GM21447 (cell line): ENCODE results near the gene PAPOLB.

Experiments used
- ATAC-seq: cut with Tn5 transposase; IDR thresholded peaks from one replicate; pipeline ENCODE4 v1.9.1; 2021; ENCODE audit not compliant: unreplicated experiment

PAPOLB gene

GRCh38 chr7:4878336-4879335, 16.8 kb upstream of the PAPOLB start:
- ATAC-seq, result no peak

- ATAC-seq, result no peak
Measured at GRCh38 chr7:4876586-4876985, 14.8 kb upstream of the PAPOLB start.

DNA sequence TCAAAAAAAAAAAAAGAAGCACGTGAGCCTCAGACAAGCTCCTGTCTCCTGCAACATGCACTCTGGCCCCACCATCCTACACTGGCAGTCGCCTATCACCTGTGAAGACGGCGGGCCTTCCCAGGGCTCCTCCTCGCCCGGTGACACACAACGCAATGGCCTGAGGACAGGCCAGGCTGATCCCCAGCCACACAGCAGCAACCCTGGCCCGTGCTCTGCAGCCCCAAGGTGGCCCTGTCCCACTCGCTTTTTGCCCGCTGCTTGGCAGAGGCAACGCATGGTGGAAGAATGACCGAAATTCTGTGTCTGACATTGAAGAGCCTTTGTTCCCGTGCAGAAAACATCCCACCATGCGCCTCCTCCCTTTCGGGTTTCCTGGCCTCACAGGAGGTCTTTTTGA, 13.6 kb upstream of the PAPOLB start:
- no peak for ATAC-seq

DNA sequence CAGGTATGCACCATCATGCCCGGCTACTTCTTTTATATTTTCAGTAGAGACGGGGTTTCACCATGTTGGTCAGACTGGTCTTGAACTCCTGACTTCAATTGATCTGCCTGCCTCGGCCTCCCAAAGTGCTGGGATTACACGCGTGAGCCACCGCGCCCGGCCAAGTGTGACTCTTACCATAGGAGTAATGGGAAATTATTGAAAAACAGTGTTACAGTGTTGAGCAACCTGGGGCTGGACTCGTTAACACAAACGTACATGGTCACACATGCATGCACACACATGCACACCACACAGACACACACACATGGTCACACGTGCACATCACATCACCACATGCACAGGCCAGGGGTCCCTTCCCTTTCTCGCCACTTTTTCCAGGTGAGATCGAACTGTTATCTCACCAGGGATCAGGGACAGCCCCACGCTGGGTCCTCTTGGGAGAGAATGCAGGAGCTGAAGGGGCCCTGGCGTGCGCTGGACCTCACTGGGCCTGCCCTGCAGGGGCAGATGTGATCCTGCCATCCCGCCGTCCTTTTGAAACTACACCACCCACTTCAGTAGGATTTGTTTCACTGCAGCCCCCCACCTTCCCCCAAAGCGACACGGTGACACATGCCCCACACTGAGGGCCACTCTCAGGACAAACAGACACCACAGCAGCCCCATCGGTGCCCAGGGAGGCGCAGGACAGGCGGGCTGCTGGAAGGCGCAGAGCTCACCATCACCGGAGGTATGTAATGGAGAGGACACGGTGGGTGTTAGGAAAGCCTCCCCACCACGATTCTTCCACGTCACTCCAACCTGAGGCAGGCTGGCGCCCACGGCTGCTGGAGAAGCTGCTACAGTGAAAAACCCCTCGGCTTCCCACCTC, 11.5 kb upstream of the PAPOLB start:
- no peak for ATAC-seq

GRCh38 chr7:4871930-4872675, 10.3 kb upstream of the PAPOLB start:
- ATAC-seq, result no peak

- ATAC-seq, result no peak
Measured at GRCh38 chr7:4871056-4871680, 9.3 kb upstream of the PAPOLB start.

- no peak for ATAC-seq
Measured at GRCh38 chr7:4868493-4868892, 6.7 kb upstream of the PAPOLB start.

- no peak for ATAC-seq
Measured at GRCh38 chr7:4866528-4867496, 5.0 kb upstream of the PAPOLB start.

DNA sequence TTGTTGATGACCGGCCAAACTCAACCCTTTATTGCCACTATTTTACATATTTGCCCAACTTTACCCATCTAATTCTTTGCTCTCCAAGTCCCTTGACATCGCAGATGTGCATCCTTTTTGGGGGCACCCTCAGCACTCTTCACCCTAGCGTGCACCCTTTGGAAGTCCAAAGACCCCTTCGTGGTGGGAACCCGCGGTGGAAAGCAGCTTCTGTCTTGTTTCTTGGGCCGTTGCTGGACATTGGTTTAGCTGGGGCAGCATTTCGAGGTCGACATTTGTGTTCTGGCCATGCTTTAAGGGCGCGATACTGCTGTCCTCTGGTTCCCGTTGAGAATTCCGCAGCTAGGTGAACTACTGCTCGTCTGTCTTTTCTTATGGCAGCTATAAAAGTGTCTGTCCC, 326 bp upstream of the PAPOLB start:
- ATAC-seq, result no peak

DNA sequence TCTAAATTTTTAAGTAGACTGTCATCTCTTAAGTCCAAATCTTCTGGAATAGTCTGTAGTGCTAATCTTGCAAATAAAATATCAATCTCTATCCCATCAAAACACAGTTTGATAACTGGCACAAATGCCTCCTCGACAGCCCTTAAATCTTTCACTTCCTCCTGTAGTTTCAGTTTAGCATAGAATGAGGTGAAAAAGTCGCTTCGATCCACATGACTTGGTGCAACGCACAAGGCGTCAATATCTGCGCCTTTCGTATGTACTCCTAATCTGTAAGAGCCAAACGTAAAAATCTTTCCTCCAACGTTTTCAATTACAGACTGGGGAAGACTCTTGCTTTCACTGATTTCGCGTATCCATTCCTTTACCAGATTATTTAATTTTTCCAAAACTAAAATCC, 603 bp downstream of the PAPOLB start:
- no peak for ATAC-seq

DNA sequence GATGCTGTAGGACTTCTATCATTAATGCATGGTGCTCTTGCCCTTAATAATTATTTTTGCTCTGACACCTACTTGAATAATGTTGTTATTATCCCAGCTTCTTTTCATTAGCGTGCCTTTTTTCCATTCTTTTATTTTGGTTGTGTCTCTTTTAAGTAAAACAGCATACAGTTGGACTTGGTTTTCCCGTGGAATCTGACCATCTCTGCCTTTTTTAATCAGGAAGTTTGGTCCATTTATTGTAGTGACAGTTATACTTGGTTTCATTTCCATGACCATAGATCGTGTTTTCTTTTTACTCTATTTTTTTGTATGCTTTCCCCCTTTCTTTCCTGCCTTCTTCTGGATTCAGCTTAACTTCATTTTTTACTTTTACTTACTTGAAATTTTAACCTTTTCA, 4.6 kb downstream of the PAPOLB start:
- ATAC-seq, result no peak

DNA sequence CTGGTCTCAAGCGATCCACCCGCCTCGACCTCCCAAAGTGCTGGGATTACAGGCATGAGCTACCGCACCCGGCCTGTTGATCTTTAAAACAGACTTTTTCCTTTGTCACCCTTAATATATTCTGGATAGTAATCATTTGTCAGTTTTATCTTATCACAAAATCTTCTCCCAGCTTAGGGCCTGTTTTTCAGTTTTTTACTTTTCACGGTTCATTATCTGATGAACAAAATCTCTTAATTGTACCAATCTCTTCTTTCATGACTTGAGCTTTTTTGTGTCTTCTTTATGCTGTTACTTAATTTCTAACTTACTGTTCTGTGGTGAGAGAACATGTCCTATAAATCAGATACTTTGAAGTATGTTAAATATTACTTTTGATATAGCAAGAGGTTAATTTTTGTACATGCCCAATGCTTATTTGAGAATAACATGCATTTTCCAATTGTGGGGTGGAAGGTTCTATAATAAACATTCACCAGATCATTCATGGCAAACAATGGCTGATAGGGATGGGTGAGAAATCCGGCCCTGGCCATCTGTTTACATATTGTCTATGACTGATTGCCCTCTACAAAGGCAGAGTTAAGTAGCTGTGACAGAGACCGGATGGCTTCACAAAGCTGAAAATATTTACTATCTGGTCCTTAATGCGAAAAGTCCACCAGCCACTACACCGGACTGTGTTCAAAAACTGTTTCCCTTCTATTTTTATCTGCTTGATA, 5.3 kb downstream of the PAPOLB start:
- no peak for ATAC-seq

DNA sequence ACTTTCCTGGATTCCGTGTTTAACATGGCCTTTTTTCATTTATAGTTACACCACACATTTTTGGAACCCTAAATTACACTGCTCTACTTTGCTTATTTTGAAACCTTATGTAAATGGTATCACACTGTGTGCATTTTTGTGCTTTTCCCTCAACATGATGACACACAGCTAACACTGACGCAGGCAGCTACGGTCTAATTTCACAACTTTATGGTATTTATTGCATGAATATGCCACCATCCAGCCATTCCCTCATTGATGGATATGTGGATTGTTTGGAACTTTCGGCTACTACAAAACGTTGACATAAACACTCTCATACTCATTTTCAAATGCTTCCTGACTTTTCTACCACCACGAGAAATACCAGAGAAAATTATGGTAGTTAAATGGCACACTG, 6.9 kb downstream of the PAPOLB start:
- no peak for ATAC-seq

- ATAC-seq, result no peak
Measured at GRCh38 chr7:4851459-4852422, 10.1 kb downstream of the PAPOLB start.

- ATAC-seq, result no peak
Measured at GRCh38 chr7:4850262-4850795, 11.5 kb downstream of the PAPOLB start.

- no peak for ATAC-seq
Measured at GRCh38 chr7:4849390-4849789, 12.4 kb downstream of the PAPOLB start.

GRCh38 chr7:4845740-4846142, 16.1 kb downstream of the PAPOLB start:
- no peak for ATAC-seq
